Muscle of arm (tissue), 14 donors: Measurements from ENCODE around the gene NIP7. TPM values are rescaled to one million over a fixed set of nuclear protein-coding genes. Genes with fewer than 3 reads are reported as not detected.
"Not testable (repeated sequence)": the region's sequence is repeated elsewhere in the genome, so short reads cannot be mapped to it uniquely, and the experiment has no call there.

ENCODE experiments used
- DNase-seq: peaks from one replicate; pipeline ENCODE4 v3.0.0-alpha.2; 2013
- long read RNA-seq, 11 donors: transcript quantifications; one replicate each; lab custom pipeline, GENCODE V29; 2026
- polyA plus RNA-seq, 12 donors: library from polyadenylated mRNA; unstranded; fragments of 120-200 nt; gene quantifications; one replicate each; pipeline ENCODE4 v1.2.1, GENCODE V29; 2013; ENCODE audit not compliant: insufficient read length in 12 of 12

NIP7 gene
- polyA plus RNA-seq: 10 to 100 TPM in 11 of 12 donors, not detected in 1; 15.9 to 34.5 (median 26.2) TPM
- long read RNA-seq, donor 1, transcript NIP7-201 (5 exons, 2,402 nt): major isoform, 10 of 12 reads
- long read RNA-seq, donor 1, partial matches to known transcripts: 0 of 12 reads
- long read RNA-seq, donor 1, other reads (novel, unspliced or antisense): 0 of 12 reads
- long read RNA-seq, donor 2, transcript NIP7-201 (5 exons, 2,402 nt): major isoform, 15 of 16 reads
- long read RNA-seq, donor 2, partial matches to known transcripts: 0 of 16 reads
- long read RNA-seq, donor 2, other reads (novel, unspliced or antisense): 0 of 16 reads
- long read RNA-seq, donor 3, transcript NIP7-201 (5 exons, 2,402 nt): major isoform, 6 of 6 reads
- long read RNA-seq, donor 3, partial matches to known transcripts: 0 of 6 reads
- long read RNA-seq, donor 3, other reads (novel, unspliced or antisense): 0 of 6 reads
- long read RNA-seq, donor 4, partial matches to known transcripts: 0 of 4 reads
- long read RNA-seq, donor 4, other reads (novel, unspliced or antisense): 0 of 4 reads
- long read RNA-seq, donor 5, transcript NIP7-201 (5 exons, 2,402 nt): major isoform, 19 of 35 reads
- long read RNA-seq, donor 5, partial matches to known transcripts: 15 of 35 reads
- long read RNA-seq, donor 5, other reads (novel, unspliced or antisense): 0 of 35 reads
- long read RNA-seq, donor 6, transcript NIP7-201 (5 exons, 2,402 nt): major isoform, 5 of 5 reads
- long read RNA-seq, donor 6, partial matches to known transcripts: 0 of 5 reads
- long read RNA-seq, donor 6, other reads (novel, unspliced or antisense): 0 of 5 reads
- long read RNA-seq, donor 7, transcript NIP7-201 (5 exons, 2,402 nt): major isoform, 6 of 7 reads
- long read RNA-seq, donor 7, partial matches to known transcripts: 0 of 7 reads
- long read RNA-seq, donor 7, other reads (novel, unspliced or antisense): 0 of 7 reads
- long read RNA-seq, donor 8, transcript NIP7-201 (5 exons, 2,402 nt): major isoform, 9 of 14 reads
- long read RNA-seq, donor 8, partial matches to known transcripts: 5 of 14 reads
- long read RNA-seq, donor 8, other reads (novel, unspliced or antisense): 0 of 14 reads
- long read RNA-seq, donor 9, transcript NIP7-201 (5 exons, 2,402 nt): major isoform, 5 of 5 reads
- long read RNA-seq, donor 9, partial matches to known transcripts: 0 of 5 reads
- long read RNA-seq, donor 9, other reads (novel, unspliced or antisense): 0 of 5 reads
- long read RNA-seq, donor 10, transcript NIP7-201 (5 exons, 2,402 nt): major isoform, 6 of 54 reads
- long read RNA-seq, donor 10, partial matches to known transcripts: 37 of 54 reads
- long read RNA-seq, donor 10, other reads (novel, unspliced or antisense): 10 of 54 reads
- long read RNA-seq, donor 11, transcript NIP7-201 (5 exons, 2,402 nt): major isoform, 9 of 9 reads
- long read RNA-seq, donor 11, partial matches to known transcripts: 0 of 9 reads
- long read RNA-seq, donor 11, other reads (novel, unspliced or antisense): 0 of 9 reads

DNA sequence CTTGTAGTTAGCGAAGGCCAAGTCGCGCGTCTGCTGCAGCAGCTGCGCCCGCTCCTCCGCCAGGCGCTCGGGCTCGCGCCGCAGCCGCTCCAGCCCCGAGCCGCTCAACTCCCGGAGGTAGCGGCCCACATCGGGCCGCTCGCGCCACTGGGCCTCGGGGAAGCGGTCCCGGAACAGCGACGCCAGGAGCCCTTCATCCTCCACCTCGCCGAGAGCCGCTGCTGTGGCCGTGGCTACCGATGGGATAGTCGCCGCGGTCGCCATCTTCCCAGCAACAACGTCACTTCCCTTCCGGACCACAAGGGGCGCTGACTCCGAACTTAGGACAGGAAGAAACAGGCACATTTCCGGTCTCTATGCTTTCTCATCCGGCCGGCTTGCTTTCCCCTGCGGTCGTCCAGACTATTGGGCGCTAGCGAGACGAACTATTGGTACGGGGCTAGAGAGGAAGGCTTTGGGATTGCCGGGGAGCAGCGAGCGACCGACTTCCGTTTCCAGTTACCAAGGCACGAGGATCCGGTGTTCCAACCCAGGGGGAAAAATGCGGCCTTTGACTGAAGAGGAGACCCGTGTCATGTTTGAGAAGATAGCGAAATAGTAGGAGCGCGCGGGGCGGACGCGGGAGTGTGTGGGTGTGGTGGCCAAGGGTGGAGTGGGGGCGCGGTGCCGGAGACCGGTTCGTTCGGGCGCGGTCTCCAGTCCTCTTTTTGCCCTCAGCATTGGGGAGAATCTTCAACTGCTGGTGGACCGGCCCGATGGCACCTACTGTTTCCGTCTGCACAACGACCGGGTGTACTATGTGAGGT, at the start of gene NIP7, which contains the start of gene COG8:
TSS of gene NIP7 (plus strand) at position 484 of the 806 bp plus-strand sequence. CDS start at position 542, 58 bp downstream.
TSS of gene COG8 (minus strand) at position 276 of the 806 bp plus-strand sequence. CDS start at position 264, 12 bp downstream.
- DNase-seq: peak; percentile 98

DNA sequence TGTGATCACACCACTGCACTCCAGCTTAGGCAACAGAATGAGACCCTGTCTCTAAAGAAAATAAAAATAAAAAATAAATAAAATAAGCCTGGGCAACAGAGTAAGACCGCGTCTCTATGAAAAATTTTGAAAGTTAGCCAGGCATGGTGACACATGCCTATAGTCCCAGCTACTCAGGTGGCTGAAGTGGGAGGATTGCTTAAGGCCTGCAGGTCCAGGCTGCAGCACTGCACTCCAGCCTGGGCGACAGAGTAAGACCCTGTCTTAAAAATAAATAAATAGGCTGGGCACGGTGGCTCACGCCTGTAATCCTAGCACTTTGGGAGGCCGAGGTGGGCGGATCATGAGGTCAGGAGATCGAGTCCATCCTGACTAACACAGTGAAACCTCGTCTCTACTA, 47.9 kb upstream of the NIP7 start:
- DNase-seq: not testable (repeated sequence)

GRCh38 chr16:69293401-69293800, 46.2 kb upstream of the NIP7 start:
- no peak for DNase-seq

GRCh38 chr16:69294051-69294450, 45.5 kb upstream of the NIP7 start:
- DNase-seq: no peak

DNA sequence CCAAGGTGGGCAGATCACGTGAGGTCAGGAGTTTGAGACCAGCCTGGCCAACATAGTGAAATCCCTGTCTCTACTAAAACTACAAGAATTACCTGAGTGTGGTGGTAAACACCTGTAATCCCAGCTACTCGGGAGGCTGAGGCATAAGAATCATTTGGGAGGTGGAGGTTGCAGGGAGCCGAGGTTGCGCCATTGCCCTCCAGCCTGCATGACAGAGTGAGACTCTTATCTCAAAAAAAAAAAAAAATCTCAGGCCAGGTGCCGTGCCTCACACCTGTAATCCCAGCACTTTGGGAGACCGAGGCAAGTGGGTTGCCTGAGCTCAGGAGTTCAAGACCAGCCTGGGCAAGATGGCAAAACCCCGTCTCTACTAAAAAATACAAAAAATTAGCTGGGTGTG, 42.8 kb upstream of the NIP7 start:
- DNase-seq: not testable (repeated sequence)

DNA sequence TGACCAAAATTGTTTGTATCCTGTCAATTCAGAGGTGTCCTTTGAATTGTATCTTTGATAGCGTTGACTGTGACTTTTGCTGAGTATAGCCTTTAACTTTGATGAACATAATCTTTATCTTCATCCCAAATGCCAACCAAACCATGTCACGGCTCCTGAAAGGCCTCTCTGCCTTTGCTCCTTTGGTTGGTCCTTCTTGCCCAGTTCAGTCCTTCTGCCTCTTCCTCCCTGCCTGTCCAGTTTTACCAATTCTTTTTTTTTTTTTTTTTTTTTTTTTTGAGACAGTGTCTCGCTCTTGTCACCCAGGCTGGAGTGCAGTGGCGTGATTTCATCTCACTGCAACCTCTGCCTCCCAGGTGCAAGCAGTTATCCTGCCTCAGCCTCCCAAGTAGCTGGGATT, 41.3 kb upstream of the NIP7 start:
- no peak for DNase-seq

DNA sequence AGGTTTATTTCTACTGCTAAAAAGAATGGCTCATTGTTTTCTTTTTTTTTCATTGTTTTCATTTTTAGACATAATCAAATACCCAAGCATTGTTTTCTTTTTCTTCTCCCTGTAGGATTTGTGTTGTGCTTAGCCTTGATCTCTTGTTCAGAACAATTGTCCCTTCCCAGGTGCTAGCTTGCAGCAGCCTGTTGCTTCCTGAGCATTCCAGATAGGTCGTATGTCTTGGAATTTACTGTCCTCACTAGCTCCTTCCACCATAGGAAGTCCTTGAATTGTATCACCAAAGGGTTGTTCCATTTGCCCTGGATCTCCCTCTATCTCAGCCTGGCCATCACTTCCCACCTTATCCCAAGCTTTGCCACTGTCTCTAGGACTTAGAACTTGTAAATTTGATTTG, 38.4 kb upstream of the NIP7 start:
- DNase-seq: no peak

DNA sequence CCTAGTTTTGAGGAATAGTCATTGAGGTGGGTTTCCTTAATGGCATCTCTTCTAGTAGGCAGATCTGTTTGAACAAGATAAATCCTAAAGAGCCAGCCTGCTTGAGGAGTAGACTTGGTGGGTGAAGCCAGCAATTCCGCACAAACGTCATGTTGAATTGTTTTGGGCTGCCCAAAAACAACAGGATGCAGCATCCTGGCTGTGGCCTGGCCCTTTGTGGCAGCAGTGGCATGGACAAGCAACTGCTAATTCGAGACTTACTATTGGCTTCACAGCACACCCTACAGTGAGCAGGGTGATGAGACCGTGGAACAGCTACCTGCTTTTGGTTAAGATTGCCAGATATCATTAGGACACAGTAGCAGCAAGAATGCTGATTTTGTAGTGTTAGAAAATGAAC, 37.7 kb upstream of the NIP7 start:
- DNase-seq: no peak

DNA sequence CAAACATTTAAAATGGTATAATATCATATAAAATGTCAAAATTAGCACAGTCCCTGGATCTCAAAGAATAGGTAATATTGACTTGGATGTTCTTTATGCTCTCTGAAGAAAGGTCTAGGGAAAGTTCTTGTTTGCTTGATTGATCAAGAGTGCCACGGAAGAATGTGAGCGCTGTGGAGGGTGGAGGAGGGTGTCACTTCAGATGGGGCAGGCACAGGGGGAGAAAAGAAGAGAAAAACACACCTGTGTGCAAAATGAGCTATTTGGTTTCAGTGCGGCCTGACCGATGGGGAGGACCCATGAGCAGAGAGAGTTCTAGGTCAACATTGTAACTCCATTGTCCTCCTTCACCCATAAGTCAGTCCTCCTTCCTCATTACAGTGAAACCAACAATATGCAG, 37.3 kb upstream of the NIP7 start:
- no peak for DNase-seq

- no peak for DNase-seq
Measured at GRCh38 chr16:69306031-69306430, 33.5 kb upstream of the NIP7 start.

GRCh38 chr16:69307091-69307490, 32.5 kb upstream of the NIP7 start:
- no peak for DNase-seq

DNA sequence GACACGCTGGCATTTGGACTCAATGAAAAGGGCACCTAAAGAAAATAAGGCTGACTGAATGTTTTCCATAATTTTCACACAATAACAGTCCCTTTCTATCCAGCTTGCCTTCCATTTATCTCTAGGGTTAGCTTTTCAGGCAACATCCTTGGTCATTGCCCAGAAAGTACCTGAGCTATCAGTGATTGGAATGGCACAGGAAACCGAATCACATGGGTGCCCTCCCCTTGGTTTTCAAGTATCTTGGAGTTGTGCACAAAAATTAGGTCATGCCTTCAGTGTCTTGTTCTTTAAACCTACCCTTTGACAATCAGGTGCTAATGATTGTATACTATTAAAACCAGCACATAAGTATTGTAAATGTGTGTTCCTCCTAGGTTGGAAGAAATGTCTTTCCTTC, 31.7 kb upstream of the NIP7 start:
- DNase-seq: no peak

GRCh38 chr16:69309316-69309715, 30.3 kb upstream of the NIP7 start:
- no peak for DNase-seq

DNA sequence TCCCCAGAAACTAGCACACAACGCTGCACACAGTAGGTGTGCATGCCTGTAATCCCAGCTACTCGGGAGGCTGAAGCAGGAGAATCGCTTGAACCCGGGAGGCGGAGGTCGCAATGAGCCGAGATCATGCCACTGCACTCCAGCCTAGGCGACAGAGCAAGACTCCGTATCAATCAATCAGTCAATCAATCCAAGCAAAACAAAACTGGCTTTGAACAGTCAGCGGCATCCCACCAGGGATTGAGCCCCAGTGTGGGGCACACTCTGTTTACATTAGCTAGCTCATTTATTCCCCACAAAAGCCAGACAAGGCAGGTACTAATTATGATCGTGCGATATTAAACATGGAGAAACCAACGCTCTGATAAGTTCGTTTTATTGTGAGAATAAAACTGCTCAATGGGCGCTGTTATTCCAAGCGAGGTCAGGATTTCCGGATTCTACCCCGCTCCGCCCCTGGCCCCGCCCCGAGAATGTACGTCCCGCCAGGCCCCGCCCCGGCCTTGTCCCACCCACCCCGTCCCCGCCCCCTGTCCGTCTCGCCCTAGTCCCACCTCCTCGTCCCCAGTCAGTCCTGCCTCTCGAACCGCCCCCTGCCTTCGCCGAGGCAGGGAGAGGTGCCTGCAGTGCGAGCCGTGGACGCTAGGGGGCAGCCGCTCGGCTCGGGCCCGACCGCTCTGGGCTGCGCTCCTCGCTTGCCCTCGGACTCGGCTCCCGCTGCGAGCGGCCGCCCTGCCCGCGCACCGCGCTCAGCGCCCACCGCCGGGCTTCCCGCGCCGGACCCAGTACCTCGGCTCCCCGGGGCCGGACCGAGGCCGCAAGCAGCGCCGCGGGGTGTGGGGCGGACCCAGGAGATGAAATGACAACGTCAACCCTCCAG, 28.7 kb upstream of the NIP7 start, which contains the start of gene VPS4A:
TSS of gene VPS4A (plus strand) at position 698 of the 880 bp plus-strand sequence. CDS start at position 860, 162 bp downstream.
- DNase-seq: peak; percentile 97

- DNase-seq: no peak
Measured at GRCh38 chr16:69311533-69312387, 27.8 kb upstream of the NIP7 start.

GRCh38 chr16:69313469-69313868, 26.1 kb upstream of the NIP7 start:
- no peak for DNase-seq

DNA sequence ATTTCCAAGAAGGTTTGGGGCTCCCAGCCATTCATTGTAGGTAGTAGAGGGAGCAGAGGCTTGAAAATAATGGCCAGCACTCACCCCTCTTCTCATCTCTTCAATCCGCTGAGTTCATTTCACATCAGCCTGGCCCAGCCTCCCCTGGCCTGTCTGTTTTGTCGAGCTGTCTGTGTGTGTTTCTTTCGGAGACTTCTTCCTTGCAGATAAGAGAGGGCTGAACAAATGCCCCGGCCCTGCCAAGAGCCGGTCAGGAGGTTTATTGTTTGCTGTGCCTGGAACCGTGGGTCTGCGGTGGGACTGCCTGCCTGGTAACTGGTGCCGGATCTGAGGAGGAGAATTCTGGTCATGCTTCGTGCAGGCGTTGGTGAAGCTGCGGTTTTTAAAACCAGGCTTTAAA, 25.0 kb upstream of the NIP7 start:
- no peak for DNase-seq
